ENCODE results near the gene DCT. TPM values are rescaled to one million over a fixed set of nuclear protein-coding genes. Genes with fewer than 3 reads are reported as not detected.

The DCT gene
- total RNA-seq, 1 experiment from 2014 or later = 0.12 TPM

- intact Hi-C loops (cut with micrococcal nuclease) = loop anchor here (10.0 kb wide), 2 partner anchors 721 to 971 kb away; no protein-coding TSS in a partner anchor
- CTCF ChIA-PET = interaction anchor here (0.8 to 7.7 kb wide), 2 partner anchors 17 to 184 kb away, joined by 3 to 110 read pairs; no protein-coding TSS in a partner anchor
- H3K4me3 ChIP-seq (replicated peaks in 1 of 2; ENCODE audit: low read depth in 1 of 2, low read length in 2 of 2) = no peak overlapping the region
Observed at GRCh38 chr13:94433055-94433961, 46.2 kb downstream of the DCT start.

DNA sequence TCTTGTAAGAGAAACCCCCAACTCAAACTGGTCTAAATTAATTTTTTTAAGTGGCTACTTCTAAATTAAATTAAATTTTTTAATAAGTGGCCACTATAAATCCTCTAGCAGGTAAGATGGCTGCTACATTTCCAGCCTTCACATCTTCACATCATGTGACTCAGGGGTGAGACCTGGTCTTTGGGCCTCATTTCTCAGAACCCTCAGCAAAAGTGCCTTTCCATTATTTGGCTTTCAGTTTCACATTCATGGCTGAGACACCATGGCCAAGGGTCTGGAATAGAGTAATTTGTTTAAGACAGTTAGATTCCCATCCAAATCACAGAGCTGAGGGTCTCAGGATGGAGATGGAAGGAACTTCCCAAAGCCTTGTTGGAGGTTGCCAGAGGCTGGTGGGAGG, 47.5 kb downstream of the DCT start:
- Histone ChIP-seq H3K4me3 (replicated peaks in 1 of 2; ENCODE audit: low read depth in 1 of 2, low read length in 2 of 2) (no peak overlapping the region), H3K4me2 (ENCODE audit: low read length) (no peak overlapping the region), H3K9ac (ENCODE audit: low read length) (no peak overlapping the region), H3K4me1 (ENCODE audit: control insufficient read depth in 1 of 2, insufficient read depth in 2 of 2, low read length in 2 of 2) (no peaks in the 10 kb centered on the region), H3K27me3 (ENCODE audit: insufficient read depth, low read length) (no peaks in the 10 kb centered on the region), H3K9me3 (ENCODE audit: control insufficient read depth in 1 of 2, insufficient read depth in 1 of 2, low read depth in 1 of 2, low read length in 2 of 2) (no peaks in the 10 kb centered on the region), H3K79me2 (ENCODE audit: insufficient read depth, low read length) (no peaks in the 10 kb centered on the region), H3K27ac (ENCODE audit: low read depth, low read length) (no peak overlapping the region), H3K9me2 (ENCODE audit: insufficient read depth) (no peaks in the 10 kb centered on the region), H3K36me3 (ENCODE audit: control insufficient read depth in 1 of 2, insufficient read depth in 2 of 2, low read length in 2 of 2) (no peaks in the 10 kb centered on the region), H4K20me1 (ENCODE audit: insufficient read depth) (no peaks in the 10 kb centered on the region), H2AFZ (ENCODE audit: low read depth, low read length, poor library complexity, severe bottlenecking) (no peak overlapping the region)
- RAD21 ChIA-PET (ENCODE audit: low non-redundant PET in 1 of 2, low total read pairs in 2 of 2, uncharacterized antibody in 2 of 2, unreplicated experiment in 2 of 2) = interaction anchor here in 1 of 2 experiments (0.6 kb wide), 1 partner anchor 281 kb away, joined by 3 read pairs; no protein-coding TSS in a partner anchor
- intact Hi-C loops (cut with micrococcal nuclease) = loop anchor here (10.0 kb wide), 2 partner anchors 723 to 973 kb away; no protein-coding TSS in a partner anchor
- no TSS peak for BruUV-seq (replicated peaks)
- DNase-seq (ENCODE audit: low read depth, low spot score) (no peak), ATAC-seq (no peak)
- POLR2A ChIA-PET = no interaction called here
- CTCF ChIA-PET = interaction anchor here (0.8 to 7.7 kb wide), 2 partner anchors 15 to 186 kb away, joined by 3 to 110 read pairs; no protein-coding TSS in a partner anchor
- no peak for TF ChIP-seq TCF7L2 (IDR thresholded peaks at IDR 0.05; ENCODE audit: borderline replicate concordance, extremely low read depth, insufficient read depth, insufficient read length)
- TF ChIP-seq RAD21 (IDR thresholded peaks at IDR 0.05; ENCODE audit: low read depth) = no peak
- no peak for TF ChIP-seq CBX3 (IDR thresholded peaks at IDR 0.05; ENCODE audit: low read depth)
- no peak for TF ChIP-seq ZNF274 (IDR thresholded peaks at IDR 0.05; ENCODE audit: low read depth, low read length)
- TF ChIP-seq SRF (IDR thresholded peaks at IDR 0.05; ENCODE audit: low read depth) = no peak
- TF ChIP-seq EZH2 (IDR thresholded peaks at IDR 0.05) = no peak
- TF ChIP-seq POLR2AphosphoS5 (IDR thresholded peaks at IDR 0.05; ENCODE audit: low read depth, low read length) = no peak
- no peak for TF ChIP-seq ZFX (IDR thresholded peaks at IDR 0.05)
- TF ChIP-seq EZH2phosphoT487 (IDR thresholded peaks at IDR 0.05; ENCODE audit: borderline replicate concordance) = no peak
- no peak for TF ChIP-seq CTCF (IDR thresholded peaks at IDR 0.05 in 2 of 3, conservative IDR thresholded peaks at IDR 0.05 in 1 of 3; ENCODE audit: borderline replicate concordance in 1 of 3, insufficient read depth in 1 of 3, low read depth in 2 of 3, low read length in 2 of 3)
- TF ChIP-seq ZBTB33 (IDR thresholded peaks at IDR 0.05; ENCODE audit: extremely low read depth, insufficient replicate concordance, low read length) = no peak

More at GRCh38 chr13:94433055-94433961, 46.2 kb downstream of the DCT start:
- Histone ChIP-seq H3K4me1 (ENCODE audit: control insufficient read depth in 1 of 2, insufficient read depth in 2 of 2, low read length in 2 of 2) (no peaks in the 10 kb centered on the region), H4K20me1 (ENCODE audit: insufficient read depth) (no peaks in the 10 kb centered on the region), H3K79me2 (ENCODE audit: insufficient read depth, low read length) (no peaks in the 10 kb centered on the region), H3K9me2 (ENCODE audit: insufficient read depth) (no peaks in the 10 kb centered on the region), H3K36me3 (ENCODE audit: control insufficient read depth in 1 of 2, insufficient read depth in 2 of 2, low read length in 2 of 2) (no peaks in the 10 kb centered on the region), H3K4me2 (ENCODE audit: low read length) (no peak overlapping the region), H3K9ac (ENCODE audit: low read length) (no peak overlapping the region), H3K27me3 (ENCODE audit: insufficient read depth, low read length) (peaks cover 1% of the 10 kb centered on the region; the same call in 1 of the 2 replicates), H3K27ac (ENCODE audit: low read depth, low read length) (no peak overlapping the region), H3K9me3 (ENCODE audit: control insufficient read depth in 1 of 2, insufficient read depth in 1 of 2, low read depth in 1 of 2, low read length in 2 of 2) (no peaks in the 10 kb centered on the region), H2AFZ (ENCODE audit: low read depth, low read length, poor library complexity, severe bottlenecking) (no peak overlapping the region)
- DNase-seq (ENCODE audit: low read depth, low spot score) = no peak
- ChIA-PET RAD21 (ENCODE audit: low non-redundant PET in 1 of 2, low total read pairs in 2 of 2, uncharacterized antibody in 2 of 2, unreplicated experiment in 2 of 2) (no interaction called here), POLR2A (no interaction called here)
- TF ChIP-seq, protein P1, sequence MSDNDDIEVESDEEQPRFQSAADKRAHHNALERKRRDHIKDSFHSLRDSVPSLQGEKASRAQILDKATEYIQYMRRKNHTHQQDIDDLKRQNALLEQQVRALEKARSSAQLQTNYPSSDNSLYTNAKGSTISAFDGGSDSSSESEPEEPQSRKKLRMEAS (IDR thresholded peaks at IDR 0.05) = no peak
- no peak for TF ChIP-seq CEBPB (IDR thresholded peaks at IDR 0.05; ENCODE audit: low read depth)
- TF ChIP-seq POLR2AphosphoS5 (IDR thresholded peaks at IDR 0.05; ENCODE audit: low read depth, low read length) = no peak
- TF ChIP-seq EGR1 (IDR thresholded peaks at IDR 0.05; ENCODE audit: low read depth) = no peak
- BruUV-seq (replicated peaks) = no TSS peak
- ATAC-seq = no peak

All from HCT116 (cell line).